Right lobe of liver (tissue), 6 donors: Measurements from ENCODE around the gene ORC5. TPM values are rescaled to one million over a fixed set of nuclear protein-coding genes. Genes with fewer than 3 reads are reported as not detected.

Source experiments
- ATAC-seq, 4 donors: fragments of 200-7000 bp; cut with Tn5 transposase; one replicate each; pipeline ENCODE4 v1.9.1; 2020; ENCODE audit warnings: mild to moderate bottlenecking in 4 of 4, moderate library complexity in 4 of 4
- DNase-seq, 3 donors: peaks; one replicate each; pipeline ENCODE4 v3.0.0-alpha.2; 2020
- H3K27ac ChIP-seq, 3 donors: fragments of 200-600 bp; one replicate each; pipeline ENCODE4 v1.8.0; 2022
- H3K27me3 ChIP-seq, 2 donors: fragments of 200-600 bp; one replicate each; pipeline ENCODE4 v1.8.0; 2022
- H3K36me3 ChIP-seq, 4 donors: fragments of 200-600 bp; sonication (generic) in 1 of 4; one replicate each; pipeline versions ENCODE4 v1.5.1 to v1.8.0; 2017 to 2022; ENCODE audit warnings: control low read depth in 1 of 4
- H3K4me1 ChIP-seq, 4 donors: fragments of 200-600 bp; sonication (generic) in 1 of 4; one replicate each; pipeline versions ENCODE4 v1.5.1 to v1.8.0; 2017 to 2022; ENCODE audit warnings: control low read depth in 1 of 4
- H3K4me3 ChIP-seq, 3 donors: fragments of 200-600 bp; one replicate each; pipeline ENCODE4 v1.8.0; 2022
- H3K9me3 ChIP-seq, 4 donors: fragments of 200-600 bp; sonication (generic) in 1 of 4; one replicate each; pipeline versions ENCODE4 v1.5.1 to v1.8.0; 2017 to 2022; ENCODE audit warnings: control low read depth in 1 of 4
- POLR2A ChIP-seq: fragments of 450-650 bp; IDR thresholded peaks from one replicate; pipeline ENCODE4 v1.6.1; 2017; ENCODE audit warnings: antibody characterized with exemption, mild to moderate bottlenecking
- WGBS: methylation state at CpG from one replicate; pipeline ENCODE4 v1.1.6; 2018; ENCODE audit warnings: low coverage, low lambda C conversion rate; ENCODE audit not compliant: insufficient coverage; ENCODE audit errors: missing lambda C conversion rate; 5-methylcytosine and 5-hydroxymethylcytosine counted together
- intact Hi-C, 2 donors: fragments of 100-400 bp; cut with DNase I; formaldehyde crosslinking; loops; one replicate each; pipeline versions ENCODE4 v1.11.2 to v1.14.1; 2022
- total RNA-seq, 6 experiments: library from RNA; depleted of rRNA in 2 of 6; stranded (reverse); fragments of >200 nt in 2 of 6; fragmentation: NEBNext Ultra II Directional in 3 of 6; extraction: Animal tissue kit (Norgen Biotek cat#: 25700) in 3 of 6; gene quantifications; one replicate each; pipeline versions ENCODE4 v1.1.0 to v1.2.4, GENCODE V29; 2016 to 2023
- TF ChIP-seq, protein P1 (sequence below), 4 donors: fragments of 200-600 bp in 3 of 4; fragments of 450-650 bp in 1 of 4; IDR thresholded peaks; one replicate each; pipeline versions ENCODE4 v1.5.1 to v1.8.0; 2016 to 2022; ENCODE audit warnings: antibody characterized with exemption in 4 of 4, mild to moderate bottlenecking in 2 of 4
- donor health status: DM: no; HTN: yes; CAD: no.
- donor health status: DM: no; HTN: no; CAD: no.
- donor health status: DM: no; HTN: no; CAD: no.
- donor health status: DM: no; HTN: yes; CAD: no.
- donor health status: DM: no; HTN: yes; CAD: no.

ORC5 gene
- total RNA-seq, 6 experiments from 2014 or later = 6.7 to 16.6 (median 12.4) TPM

DNA sequence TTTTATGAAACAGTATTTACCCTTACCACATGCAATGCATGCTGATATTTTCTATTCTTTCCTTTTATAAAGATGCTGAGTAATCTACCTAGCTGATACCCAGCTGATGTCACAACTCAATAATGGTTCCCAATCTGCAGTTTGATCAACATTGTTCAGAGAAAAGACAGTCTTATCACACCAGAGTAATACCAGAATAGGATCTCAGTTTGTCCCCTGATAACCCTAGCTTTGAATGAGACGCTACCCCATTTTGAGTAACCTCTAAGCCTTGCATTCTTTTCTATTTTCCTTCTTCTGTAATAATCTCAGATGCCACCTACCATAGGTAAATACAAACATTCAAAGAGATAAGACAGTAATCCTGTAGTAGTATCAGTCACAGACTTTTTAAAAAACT, 118.8 kb downstream of the ORC5 start:
- no peak for DNase-seq
- Histone ChIP-seq H3K36me3 (no peaks in the 10 kb centered on the region), H3K9me3 (no peaks in the 10 kb centered on the region), H3K27me3 (no peaks in the 10 kb centered on the region), H3K4me3 (no peak overlapping the region), H3K27ac (no peak overlapping the region), H3K4me1 (no peaks in the 10 kb centered on the region)
- no peak for ATAC-seq
- TF ChIP-seq, protein P1, sequence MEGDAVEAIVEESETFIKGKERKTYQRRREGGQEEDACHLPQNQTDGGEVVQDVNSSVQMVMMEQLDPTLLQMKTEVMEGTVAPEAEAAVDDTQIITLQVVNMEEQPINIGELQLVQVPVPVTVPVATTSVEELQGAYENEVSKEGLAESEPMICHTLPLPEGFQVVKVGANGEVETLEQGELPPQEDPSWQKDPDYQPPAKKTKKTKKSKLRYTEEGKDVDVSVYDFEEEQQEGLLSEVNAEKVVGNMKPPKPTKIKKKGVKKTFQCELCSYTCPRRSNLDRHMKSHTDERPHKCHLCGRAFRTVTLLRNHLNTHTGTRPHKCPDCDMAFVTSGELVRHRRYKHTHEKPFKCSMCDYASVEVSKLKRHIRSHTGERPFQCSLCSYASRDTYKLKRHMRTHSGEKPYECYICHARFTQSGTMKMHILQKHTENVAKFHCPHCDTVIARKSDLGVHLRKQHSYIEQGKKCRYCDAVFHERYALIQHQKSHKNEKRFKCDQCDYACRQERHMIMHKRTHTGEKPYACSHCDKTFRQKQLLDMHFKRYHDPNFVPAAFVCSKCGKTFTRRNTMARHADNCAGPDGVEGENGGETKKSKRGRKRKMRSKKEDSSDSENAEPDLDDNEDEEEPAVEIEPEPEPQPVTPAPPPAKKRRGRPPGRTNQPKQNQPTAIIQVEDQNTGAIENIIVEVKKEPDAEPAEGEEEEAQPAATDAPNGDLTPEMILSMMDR (IDR thresholded peaks at IDR 0.05) = no peak
- TF ChIP-seq POLR2A = no peak
- intact Hi-C loops = no loop called here
- 54% methylated on average over 1 of the region's 1 CpG for WGBS

Other genes starting within 250 kb of the ORC5 start
- gene RELN, start 218.4 kb downstream of the ORC5 start, total RNA-seq = 10 to 100 TPM; 11.9 to 35.7 (median 18.9) TPM
- not detected for gene LHFPL3, start 120.6 kb upstream of the ORC5 start, total RNA-seq